Embryonic facial prominence (tissue), 1 donor: ENCODE measurements around the gene LINC01488.

Experiments
- DNase-seq: peaks from one replicate; pipeline ENCODE4 v3.0.0-alpha.2; 2016; ENCODE audit errors: extremely low spot score

The LINC01488 gene

GRCh38 chr11:69509846-69510390 is 28.5 kb downstream of the LINC01488 start:
- no peak for DNase-seq

- no peak for DNase-seq
Observed at GRCh38 chr11:69510471-69511357, 29.3 kb downstream of the LINC01488 start.

DNA sequence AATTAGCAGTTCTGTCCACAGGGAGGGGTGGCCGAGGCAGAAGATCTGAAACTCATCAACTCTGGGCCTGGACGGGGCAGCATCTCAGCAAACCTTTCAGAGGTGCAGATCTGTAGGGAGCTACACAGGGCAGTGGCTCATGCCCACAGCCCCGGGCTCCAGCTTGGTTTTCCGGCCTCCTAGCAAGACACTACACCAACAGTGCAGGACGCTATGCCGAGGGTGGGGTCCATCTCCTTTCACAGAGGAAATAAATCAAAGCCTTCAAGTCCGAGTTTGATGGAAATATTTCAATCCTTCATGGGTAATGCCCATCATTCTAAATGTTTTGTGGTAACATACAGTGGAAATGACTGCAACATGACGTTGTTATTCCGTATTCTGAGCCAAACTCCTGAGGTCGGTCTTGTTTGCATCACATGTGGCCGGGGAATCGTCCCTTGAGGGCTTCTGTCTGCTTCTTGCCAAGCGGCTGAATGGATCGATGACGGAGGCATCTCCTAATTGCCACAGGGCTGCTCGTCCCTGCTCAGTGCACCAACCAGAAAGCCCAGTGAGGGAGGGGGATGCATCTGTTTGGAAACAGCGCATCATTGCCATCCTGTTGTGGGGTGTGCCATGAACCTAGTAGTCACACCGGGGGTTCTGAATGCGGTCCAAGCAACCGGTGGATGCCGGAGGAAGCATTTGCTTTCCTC is 30.0 kb downstream of the LINC01488 start:
- peak; percentile 44 for DNase-seq

DNA sequence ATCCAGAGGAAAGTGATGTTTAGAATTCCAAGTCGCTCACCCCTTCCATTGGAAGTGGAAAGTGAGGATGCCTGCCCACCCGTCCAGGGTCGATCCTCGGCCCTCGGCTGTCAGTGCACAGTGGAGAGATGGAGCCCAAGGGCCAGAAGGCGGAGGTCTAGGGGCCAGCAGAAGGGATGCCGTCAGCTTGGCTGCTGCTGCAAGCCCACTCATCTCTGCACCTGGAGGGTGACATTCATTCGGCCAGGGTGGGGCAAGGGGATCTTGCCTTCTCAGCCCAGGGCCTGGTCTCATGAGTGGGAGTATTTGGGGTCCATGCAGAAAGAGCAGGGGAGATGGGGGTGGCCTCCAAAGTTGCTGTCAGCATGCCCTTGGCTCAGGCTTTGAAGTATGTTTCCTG is 30.7 kb downstream of the LINC01488 start:
- no peak for DNase-seq

DNA sequence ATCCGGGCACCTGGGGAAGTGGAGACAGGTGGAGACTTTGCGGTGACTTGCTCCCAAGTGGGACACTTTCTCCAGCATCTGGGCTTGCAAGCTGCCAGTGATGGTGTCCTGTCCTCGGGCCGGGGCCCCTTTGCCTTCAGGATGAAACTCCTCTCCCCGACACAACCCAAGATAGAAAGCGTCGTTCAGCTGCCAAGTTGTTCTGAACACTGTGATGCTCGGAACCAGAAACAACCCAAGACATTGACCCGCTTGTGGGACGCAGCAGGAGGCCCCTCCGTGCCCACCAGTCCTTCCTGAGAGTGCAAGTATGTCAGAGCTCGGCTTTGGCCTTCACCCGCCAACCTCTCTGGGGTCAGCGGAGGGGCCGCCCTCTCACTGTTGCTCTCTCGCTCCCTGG is 31.3 kb downstream of the LINC01488 start:
- DNase-seq = no peak

GRCh38 chr11:69513196-69513595 is 31.7 kb downstream of the LINC01488 start:
- DNase-seq = no peak

DNA sequence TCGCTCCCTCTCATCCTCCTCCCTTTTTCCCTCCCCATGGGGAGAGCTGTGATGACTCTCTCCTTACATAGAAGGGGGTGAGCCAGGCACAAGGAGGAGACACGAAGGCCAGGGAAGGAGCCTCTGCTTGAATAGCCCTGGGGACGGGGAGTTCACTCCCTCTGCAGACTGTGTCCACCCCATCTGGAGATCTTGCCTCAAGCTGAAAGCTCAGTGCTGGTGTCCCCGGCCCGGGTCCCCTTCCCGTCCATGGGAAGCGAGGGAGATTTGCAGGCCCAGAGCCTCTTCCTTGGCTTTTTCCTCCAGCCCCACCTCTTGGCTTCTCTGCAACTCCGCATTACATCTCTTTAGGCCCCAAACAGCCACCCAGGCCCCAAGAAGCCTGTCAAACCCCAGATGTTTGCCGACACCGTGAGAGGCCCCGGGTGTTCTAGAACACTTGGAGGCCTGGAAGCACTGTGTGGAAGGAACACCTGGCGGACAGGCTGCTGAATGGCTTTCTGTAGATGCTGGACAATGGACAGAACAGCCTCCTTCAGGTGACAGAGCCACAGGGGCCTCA is 32.3 kb downstream of the LINC01488 start:
- no peak for DNase-seq

GRCh38 chr11:69514771-69515170 is 33.3 kb downstream of the LINC01488 start:
- DNase-seq = no peak

- DNase-seq = no peak
Observed at GRCh38 chr11:69515271-69516245, 34.1 kb downstream of the LINC01488 start.

- no peak for DNase-seq
Observed at GRCh38 chr11:69516526-69516925, 35.1 kb downstream of the LINC01488 start.

DNA sequence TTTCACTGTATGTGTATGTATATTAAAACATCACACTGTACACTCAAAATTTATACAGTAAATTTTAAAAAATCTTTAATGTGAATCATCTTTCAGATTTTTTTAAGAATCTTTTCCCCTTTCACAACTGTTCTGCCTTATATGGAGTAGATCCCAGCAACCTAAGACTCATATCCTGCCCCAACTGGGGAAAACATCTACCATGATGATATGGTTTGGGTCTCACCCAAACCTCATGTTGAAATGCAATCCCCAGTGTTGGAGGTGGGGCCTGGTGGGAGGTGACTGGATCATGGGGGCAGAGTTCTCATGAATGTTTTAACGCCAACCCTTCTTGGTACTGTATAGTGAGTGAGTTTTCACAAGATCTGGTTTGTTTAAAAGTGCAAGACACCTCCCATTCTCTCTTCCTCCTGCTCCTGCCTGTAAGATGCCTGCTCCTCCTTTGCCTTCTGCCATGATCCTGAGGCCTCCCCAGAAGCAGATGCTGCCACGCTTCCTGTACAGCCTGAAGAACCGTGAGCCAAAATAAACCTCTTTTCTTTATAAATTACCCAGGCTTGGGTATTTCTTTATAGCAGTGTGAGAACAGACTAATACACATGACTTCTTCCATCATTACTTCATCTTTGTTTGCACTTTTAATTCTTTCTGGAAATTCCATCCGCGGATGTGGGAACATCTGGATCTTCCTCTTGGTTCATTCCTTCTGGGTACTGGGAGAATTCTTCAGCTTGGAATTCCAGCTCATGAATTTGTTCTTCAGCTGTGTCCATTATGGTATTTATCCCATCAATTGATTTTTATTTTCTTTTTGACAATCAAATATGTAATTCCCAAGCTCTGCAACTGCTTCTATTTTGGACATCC is 36.9 kb downstream of the LINC01488 start:
- no peak for DNase-seq

GRCh38 chr11:69520186-69520916 is 38.9 kb downstream of the LINC01488 start:
- no peak for DNase-seq

DNA sequence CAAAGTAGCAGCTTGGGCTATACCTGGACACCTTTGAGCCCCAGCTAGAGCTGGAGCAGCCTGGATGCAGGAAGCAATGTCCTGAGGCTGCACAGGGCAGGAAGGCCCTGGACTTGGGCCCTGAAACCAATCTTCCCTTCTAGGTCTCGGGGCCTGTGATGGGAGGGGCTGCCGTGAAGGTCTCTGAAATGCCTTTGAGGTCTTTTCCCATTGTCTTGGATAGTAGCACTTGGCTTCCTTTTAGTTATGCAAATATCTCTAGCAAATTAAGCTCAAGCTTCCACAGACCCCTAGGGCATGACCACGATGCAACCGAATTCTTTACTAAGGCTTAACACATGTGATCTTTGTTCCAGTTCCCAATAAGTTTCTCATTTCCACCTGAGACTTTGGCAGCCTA is 40.0 kb downstream of the LINC01488 start:
- no peak for DNase-seq

DNA sequence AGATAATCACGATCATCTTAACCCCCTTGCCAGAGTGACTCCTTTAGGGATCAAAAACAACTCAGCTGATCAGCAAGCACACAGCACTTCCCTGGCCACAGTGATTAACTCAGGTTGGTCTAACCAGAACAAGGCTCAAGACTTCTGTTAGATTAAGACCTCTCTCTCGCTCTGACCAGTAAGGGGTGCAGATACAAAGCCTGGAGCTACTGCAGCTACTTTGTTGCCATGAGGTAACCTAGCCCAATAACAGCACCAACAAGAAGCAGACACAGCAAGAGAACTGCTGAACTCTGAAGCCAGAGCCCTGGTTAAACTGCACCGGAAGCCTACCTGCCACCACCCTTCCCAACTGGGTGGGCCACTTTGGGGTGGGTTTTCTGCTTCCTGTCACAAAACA is 42.0 kb downstream of the LINC01488 start:
- DNase-seq = no peak

- DNase-seq = peak; percentile 44
Observed at GRCh38 chr11:69524291-69524882, 42.9 kb downstream of the LINC01488 start.

GRCh38 chr11:69524991-69525411 is 43.5 kb downstream of the LINC01488 start:
- DNase-seq = no peak

- no peak for DNase-seq
Observed at GRCh38 chr11:69525516-69526452, 44.3 kb downstream of the LINC01488 start.

GRCh38 chr11:69526453-69526810 is 45.0 kb downstream of the LINC01488 start:
- no peak for DNase-seq
